Measurements from ENCODE around the gene CELSR1.
"Not testable (repeated sequence)": the region's sequence is repeated elsewhere in the genome, so short reads cannot be mapped to it uniquely, and the experiment has no call there.

Gene CELSR1

GRCh38 chr22:46511151-46512038 is 26.0 kb downstream of the CELSR1 start:
- DNase-seq: no peak

- no peak for DNase-seq
Observed at GRCh38 chr22:46509416-46510089, 27.9 kb downstream of the CELSR1 start.

- no peak for DNase-seq
Observed at GRCh38 chr22:46508491-46508999, 28.9 kb downstream of the CELSR1 start.

- DNase-seq: no peak
Observed at GRCh38 chr22:46507451-46508425, 29.7 kb downstream of the CELSR1 start.

GRCh38 chr22:46504584-46504983 is 32.8 kb downstream of the CELSR1 start:
- no peak for DNase-seq

- DNase-seq: no peak
Observed at GRCh38 chr22:46502440-46503175, 34.8 kb downstream of the CELSR1 start.

- DNase-seq: no peak
Observed at GRCh38 chr22:46501701-46502100, 35.7 kb downstream of the CELSR1 start.

- DNase-seq: not testable (repeated sequence)
Observed at GRCh38 chr22:46501265-46501664, 36.2 kb downstream of the CELSR1 start.

GRCh38 chr22:46500201-46500600 is 37.2 kb downstream of the CELSR1 start:
- no peak for DNase-seq

GRCh38 chr22:46499805-46500189 is 37.6 kb downstream of the CELSR1 start:
- no peak for DNase-seq

- DNase-seq: no peak
Observed at GRCh38 chr22:46491946-46492345, 45.5 kb downstream of the CELSR1 start.

GRCh38 chr22:46490538-46490937 is 46.9 kb downstream of the CELSR1 start:
- no peak for DNase-seq

GRCh38 chr22:46486996-46487717 is 50.3 kb downstream of the CELSR1 start:
- DNase-seq: no peak

GRCh38 chr22:46484861-46485595 is 52.4 kb downstream of the CELSR1 start:
- no peak for DNase-seq

GRCh38 chr22:46484156-46484860 is 53.1 kb downstream of the CELSR1 start:
- no peak for DNase-seq

GRCh38 chr22:46483353-46483752 is 54.1 kb downstream of the CELSR1 start:
- no peak for DNase-seq

GRCh38 chr22:46482056-46482675 is 55.3 kb downstream of the CELSR1 start:
- no peak for DNase-seq

GRCh38 chr22:46481386-46481785 is 56.0 kb downstream of the CELSR1 start:
- DNase-seq: no peak

- DNase-seq: no peak
Observed at GRCh38 chr22:46480396-46480795, 57.0 kb downstream of the CELSR1 start.
